Measurements from ENCODE around the gene PRF1.

GRCh38 chr10:70573599-70574506 is 28.7 kb downstream of the PRF1 start:
- TF ChIP-seq EP300 (IDR thresholded peaks at IDR 0.05) (no peak), POLR2A (IDR thresholded peaks at IDR 0.05) (no peak), CTCF (IDR thresholded peaks at IDR 0.05) (no peak)
